Measurements from ENCODE around the gene RNF220.

DNA sequence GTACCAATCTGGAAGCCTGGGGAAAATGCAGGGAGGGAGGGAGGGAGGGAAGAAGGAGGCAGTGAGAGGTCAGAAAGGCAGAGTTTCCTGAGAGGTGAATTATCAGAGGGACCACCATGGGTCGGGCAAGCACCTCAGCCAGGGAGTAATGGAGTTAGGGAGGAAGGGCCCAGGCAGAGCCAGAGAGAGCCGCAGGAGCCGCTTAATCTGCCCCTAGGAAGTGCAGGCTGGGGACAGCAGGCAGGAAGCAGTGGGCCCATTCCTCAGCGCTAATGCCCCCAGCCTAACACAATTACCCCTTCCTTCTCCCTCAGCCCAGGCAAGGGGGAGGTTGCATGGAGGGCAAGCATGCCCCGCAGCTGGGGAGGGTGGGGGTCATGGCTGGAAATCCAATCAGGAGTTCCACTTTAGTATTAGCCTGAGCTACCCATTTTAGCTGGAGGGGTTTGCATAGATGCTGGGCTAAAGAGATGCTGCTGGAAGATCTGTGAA, 160.2 kb downstream of the RNF220 start:
- TF ChIP-seq, protein P1, sequence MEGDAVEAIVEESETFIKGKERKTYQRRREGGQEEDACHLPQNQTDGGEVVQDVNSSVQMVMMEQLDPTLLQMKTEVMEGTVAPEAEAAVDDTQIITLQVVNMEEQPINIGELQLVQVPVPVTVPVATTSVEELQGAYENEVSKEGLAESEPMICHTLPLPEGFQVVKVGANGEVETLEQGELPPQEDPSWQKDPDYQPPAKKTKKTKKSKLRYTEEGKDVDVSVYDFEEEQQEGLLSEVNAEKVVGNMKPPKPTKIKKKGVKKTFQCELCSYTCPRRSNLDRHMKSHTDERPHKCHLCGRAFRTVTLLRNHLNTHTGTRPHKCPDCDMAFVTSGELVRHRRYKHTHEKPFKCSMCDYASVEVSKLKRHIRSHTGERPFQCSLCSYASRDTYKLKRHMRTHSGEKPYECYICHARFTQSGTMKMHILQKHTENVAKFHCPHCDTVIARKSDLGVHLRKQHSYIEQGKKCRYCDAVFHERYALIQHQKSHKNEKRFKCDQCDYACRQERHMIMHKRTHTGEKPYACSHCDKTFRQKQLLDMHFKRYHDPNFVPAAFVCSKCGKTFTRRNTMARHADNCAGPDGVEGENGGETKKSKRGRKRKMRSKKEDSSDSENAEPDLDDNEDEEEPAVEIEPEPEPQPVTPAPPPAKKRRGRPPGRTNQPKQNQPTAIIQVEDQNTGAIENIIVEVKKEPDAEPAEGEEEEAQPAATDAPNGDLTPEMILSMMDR (conservative IDR thresholded peaks at IDR 0.05; ENCODE audit: low read depth, low read length): no peak
- TF ChIP-seq POLR2A (IDR thresholded peaks at IDR 0.05; ENCODE audit: low read depth, low read length) (no peak), SMC3 (IDR thresholded peaks at IDR 0.05; ENCODE audit: low read depth, low read length) (no peak), BHLHE40 (IDR thresholded peaks at IDR 0.05; ENCODE audit: low read depth, low read length) (no peak)
- TF ChIP-seq, protein P2, sequence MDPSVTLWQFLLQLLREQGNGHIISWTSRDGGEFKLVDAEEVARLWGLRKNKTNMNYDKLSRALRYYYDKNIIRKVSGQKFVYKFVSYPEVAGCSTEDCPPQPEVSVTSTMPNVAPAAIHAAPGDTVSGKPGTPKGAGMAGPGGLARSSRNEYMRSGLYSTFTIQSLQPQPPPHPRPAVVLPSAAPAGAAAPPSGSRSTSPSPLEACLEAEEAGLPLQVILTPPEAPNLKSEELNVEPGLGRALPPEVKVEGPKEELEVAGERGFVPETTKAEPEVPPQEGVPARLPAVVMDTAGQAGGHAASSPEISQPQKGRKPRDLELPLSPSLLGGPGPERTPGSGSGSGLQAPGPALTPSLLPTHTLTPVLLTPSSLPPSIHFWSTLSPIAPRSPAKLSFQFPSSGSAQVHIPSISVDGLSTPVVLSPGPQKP (IDR thresholded peaks at IDR 0.05; ENCODE audit: borderline replicate concordance, low read depth, low read length): no peak
